ENCODE measurements around the gene LRFN4. TPM values are rescaled to one million over a fixed set of nuclear protein-coding genes. Genes with fewer than 3 reads are reported as not detected.

Gene LRFN4
- total RNA-seq, 1 experiment from 2014 or later: 30.3 TPM

DNA sequence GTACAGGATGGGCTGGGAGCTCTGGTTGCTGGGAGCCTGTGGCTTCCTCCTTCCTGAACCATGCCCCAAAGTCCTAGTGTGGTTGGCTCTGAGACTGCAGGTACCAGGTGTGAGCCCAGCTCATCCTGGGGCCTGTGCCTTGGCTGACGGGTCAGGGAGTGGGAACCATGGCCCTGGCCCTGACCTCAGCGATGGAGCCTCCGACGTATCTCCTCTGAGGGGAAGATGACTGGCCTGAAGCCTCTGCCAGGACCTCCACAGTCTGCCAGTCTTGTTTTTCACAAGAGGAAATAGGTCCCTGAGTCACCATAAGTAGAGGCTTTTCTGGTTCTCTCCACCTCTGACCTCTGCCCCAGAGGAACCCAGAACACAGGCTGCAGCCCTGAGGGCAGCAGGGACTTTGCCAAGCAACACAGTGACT, 10.2 kb upstream of the LRFN4 start:
- Mint-ChIP-seq H3K4me3 (ENCODE audit: low read depth, unreplicated experiment) (no peak overlapping the region), H3K27me3 (ENCODE audit: unreplicated experiment) (no peaks in the 10 kb centered on the region), H3K27ac (ENCODE audit: unreplicated experiment) (no peak overlapping the region), H3K9me3 (ENCODE audit: low read depth, unreplicated experiment) (no peaks in the 10 kb centered on the region), H3K4me1 (ENCODE audit: low read depth, unreplicated experiment) (peaks cover 17% of the 10 kb centered on the region), H3K36me3 (ENCODE audit: insufficient read depth, unreplicated experiment) (peaks cover 75% of the 10 kb centered on the region)
- BruUV-seq (replicated peaks): no TSS peak
- TF ChIP-seq, protein P1, sequence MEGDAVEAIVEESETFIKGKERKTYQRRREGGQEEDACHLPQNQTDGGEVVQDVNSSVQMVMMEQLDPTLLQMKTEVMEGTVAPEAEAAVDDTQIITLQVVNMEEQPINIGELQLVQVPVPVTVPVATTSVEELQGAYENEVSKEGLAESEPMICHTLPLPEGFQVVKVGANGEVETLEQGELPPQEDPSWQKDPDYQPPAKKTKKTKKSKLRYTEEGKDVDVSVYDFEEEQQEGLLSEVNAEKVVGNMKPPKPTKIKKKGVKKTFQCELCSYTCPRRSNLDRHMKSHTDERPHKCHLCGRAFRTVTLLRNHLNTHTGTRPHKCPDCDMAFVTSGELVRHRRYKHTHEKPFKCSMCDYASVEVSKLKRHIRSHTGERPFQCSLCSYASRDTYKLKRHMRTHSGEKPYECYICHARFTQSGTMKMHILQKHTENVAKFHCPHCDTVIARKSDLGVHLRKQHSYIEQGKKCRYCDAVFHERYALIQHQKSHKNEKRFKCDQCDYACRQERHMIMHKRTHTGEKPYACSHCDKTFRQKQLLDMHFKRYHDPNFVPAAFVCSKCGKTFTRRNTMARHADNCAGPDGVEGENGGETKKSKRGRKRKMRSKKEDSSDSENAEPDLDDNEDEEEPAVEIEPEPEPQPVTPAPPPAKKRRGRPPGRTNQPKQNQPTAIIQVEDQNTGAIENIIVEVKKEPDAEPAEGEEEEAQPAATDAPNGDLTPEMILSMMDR (IDR thresholded peaks at IDR 0.05; ENCODE audit: unreplicated experiment): no peak
- DNase-seq: no peak
- CTCF ChIA-PET: interaction anchor here (1.0 kb wide), 1 partner anchor 9 kb away, joined by 5 read pairs; no protein-coding TSS in a partner anchor
- intact Hi-C loops (cut with micrococcal nuclease; ENCODE audit: unreplicated experiment): no loop called here

DNA sequence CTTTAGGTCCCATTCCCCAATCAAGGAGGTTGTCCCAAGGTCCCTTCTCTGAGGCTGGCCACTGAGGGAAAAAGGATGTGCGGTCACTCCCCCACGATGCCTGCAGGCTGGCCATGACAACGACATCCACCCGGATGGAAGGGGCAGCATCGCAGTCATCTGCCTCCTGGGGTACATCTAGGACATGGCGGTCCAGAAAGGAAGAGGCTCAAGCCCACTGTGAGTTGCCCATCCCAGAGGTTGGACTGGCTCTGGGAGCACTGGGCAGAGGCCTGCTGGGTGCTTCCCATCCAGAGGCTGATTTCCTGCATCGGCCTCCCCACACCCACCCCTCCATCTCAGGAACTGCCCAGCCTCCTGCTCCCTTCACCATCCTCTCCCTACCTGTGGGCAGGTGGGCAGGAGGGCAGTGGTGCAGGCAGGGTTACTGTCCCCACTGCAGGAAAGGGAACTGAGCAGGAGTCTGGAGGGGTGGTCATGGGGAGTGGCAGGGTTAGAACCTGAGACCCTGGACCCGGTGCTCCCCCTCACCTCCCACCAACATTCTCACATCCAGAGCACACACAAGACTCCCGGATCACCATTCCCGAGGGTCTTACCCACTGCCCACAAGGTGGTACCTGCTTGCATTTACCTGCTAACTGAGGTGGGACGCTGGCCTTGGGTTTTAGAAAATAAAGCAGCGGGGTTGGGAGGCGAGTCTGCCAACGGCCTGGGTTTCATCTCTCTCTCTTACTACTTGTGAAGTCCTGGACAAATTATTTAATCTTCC, 9.2 kb upstream of the LRFN4 start:
- peaks cover 9% of the 10 kb centered on the region for H3K4me1 Mint-ChIP-seq (ENCODE audit: low read depth, unreplicated experiment)
- intact Hi-C loops (cut with micrococcal nuclease; ENCODE audit: unreplicated experiment): no loop called here
- no peak for DNase-seq
- H3K27me3 Mint-ChIP-seq (ENCODE audit: unreplicated experiment): no peaks in the 10 kb centered on the region
- H3K4me3 Mint-ChIP-seq (ENCODE audit: low read depth, unreplicated experiment): no peak overlapping the region
- no peaks in the 10 kb centered on the region for H3K9me3 Mint-ChIP-seq (ENCODE audit: low read depth, unreplicated experiment)
- BruUV-seq (replicated peaks): no TSS peak
- TF ChIP-seq, protein P1 (IDR thresholded peaks at IDR 0.05; ENCODE audit: unreplicated experiment): no peak
- CTCF ChIA-PET: no interaction called here
- H3K27ac Mint-ChIP-seq (ENCODE audit: unreplicated experiment): no peak overlapping the region
- H3K36me3 Mint-ChIP-seq (ENCODE audit: insufficient read depth, unreplicated experiment): peaks cover 71% of the 10 kb centered on the region

DNA sequence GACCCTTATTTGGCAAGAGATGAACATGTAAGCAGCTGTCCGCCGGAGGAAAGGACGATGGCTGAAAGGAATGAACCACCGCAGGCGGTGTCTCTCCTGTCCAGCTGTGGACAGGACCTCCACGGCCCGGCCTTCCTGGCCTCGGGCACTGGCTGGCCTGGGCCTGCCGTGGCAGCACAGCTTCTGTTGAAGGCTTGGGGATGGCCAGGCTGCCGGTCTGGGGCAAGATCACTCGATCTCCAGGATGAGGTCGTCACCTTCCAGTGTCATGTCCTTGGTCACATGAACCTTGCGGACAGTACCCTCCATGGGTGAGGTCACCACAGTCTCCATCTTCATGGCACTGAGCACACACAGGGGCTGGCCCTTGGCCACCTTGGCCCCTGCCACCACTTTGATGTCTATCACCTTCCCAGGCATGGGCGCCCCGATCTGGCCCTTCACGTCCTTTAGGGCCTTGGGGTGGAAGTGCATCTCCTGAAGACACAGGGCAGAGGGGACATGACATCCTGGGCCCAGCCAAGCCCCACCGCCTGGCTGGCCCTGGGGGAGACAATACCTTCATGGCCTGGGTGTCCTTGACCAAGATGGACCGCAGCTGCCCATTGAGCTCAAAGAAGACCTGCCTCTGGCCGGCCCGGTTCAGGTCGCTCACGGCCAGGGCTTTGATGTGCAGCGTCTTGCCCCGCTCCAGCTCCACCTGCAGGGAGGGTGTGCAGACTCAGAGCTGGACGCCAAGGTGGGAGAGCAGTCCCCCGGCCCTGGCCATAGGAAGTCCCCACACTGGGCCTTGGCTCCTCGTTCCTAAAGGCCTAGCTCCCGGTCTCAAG, 8.0 kb upstream of the LRFN4 start:
- CTCF ChIA-PET: no interaction called here
- Mint-ChIP-seq H3K4me1 (ENCODE audit: low read depth, unreplicated experiment) (peaks cover 9% of the 10 kb centered on the region), H3K36me3 (ENCODE audit: insufficient read depth, unreplicated experiment) (peaks cover 59% of the 10 kb centered on the region), H3K27me3 (ENCODE audit: unreplicated experiment) (no peaks in the 10 kb centered on the region), H3K9me3 (ENCODE audit: low read depth, unreplicated experiment) (no peaks in the 10 kb centered on the region), H3K4me3 (ENCODE audit: low read depth, unreplicated experiment) (no peak overlapping the region), H3K27ac (ENCODE audit: unreplicated experiment) (no peak overlapping the region)
- BruUV-seq (replicated peaks): no TSS peak
- intact Hi-C loops (cut with micrococcal nuclease; ENCODE audit: unreplicated experiment): no loop called here
- no peak for DNase-seq
- TF ChIP-seq, protein P1 (IDR thresholded peaks at IDR 0.05; ENCODE audit: unreplicated experiment): no peak

DNA sequence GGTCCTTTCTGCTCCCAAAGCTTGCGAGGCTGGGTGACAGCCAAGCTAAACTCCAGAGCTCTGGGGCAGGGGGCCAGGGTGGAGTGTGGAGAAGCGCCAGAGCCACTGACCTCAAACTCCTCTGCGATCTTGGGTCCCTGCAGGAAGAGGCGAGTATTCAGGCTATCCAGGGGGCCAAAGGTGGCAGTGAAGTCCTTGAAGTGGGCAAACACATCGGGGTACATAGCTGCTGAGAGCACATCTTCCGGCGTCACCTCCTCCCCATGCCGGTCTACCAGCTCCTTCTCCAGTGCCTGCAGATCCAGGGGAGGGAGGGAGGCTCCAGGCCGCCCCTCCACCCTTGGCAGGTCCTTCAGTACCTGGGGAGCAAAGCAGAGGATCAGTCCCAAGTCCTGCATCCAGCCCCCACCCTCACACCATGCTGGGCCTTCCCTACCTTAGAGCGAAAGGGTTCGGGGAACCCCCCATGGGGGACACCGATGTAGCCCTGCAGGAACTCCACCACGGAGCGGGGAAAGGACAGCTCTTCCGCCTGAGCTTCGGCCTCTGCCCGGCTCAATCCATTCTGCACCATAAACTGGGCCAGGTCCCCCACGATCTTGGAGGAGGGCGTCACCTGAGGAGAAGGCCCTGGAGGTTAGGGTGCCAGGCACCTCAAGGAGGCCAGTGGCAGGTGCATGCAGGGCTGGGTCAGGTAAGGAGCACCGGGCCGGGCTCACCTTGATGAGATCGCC, 7.2 kb upstream of the LRFN4 start:
- BruUV-seq (replicated peaks): no TSS peak
- TF ChIP-seq, protein P1 (IDR thresholded peaks at IDR 0.05; ENCODE audit: unreplicated experiment): no peak
- DNase-seq: no peak
- Mint-ChIP-seq H3K27me3 (ENCODE audit: unreplicated experiment) (no peaks in the 10 kb centered on the region), H3K4me3 (ENCODE audit: low read depth, unreplicated experiment) (no peak overlapping the region), H3K4me1 (ENCODE audit: low read depth, unreplicated experiment) (peaks cover 10% of the 10 kb centered on the region), H3K36me3 (ENCODE audit: insufficient read depth, unreplicated experiment) (peaks cover 51% of the 10 kb centered on the region), H3K27ac (ENCODE audit: unreplicated experiment) (no peak overlapping the region), H3K9me3 (ENCODE audit: low read depth, unreplicated experiment) (no peaks in the 10 kb centered on the region)
- intact Hi-C loops (cut with micrococcal nuclease; ENCODE audit: unreplicated experiment): no loop called here
- CTCF ChIA-PET: no interaction called here
